ENCODE results near the gene AFAP1L1.
"Not testable (repeated sequence)": the region's sequence is repeated elsewhere in the genome, so short reads cannot be mapped to it uniquely, and the experiment has no call there.

Gene AFAP1L1

GRCh38 chr5:149271195-149271715, 404 bp upstream of the AFAP1L1 start:
- no peak for TF ChIP-seq ZNF274 (IDR thresholded peaks at IDR 0.05; ENCODE audit: low read depth, low read length)
- H3K4me3 ChIP-seq (ENCODE audit: low read length) = no peak overlapping the region; the same call in 1 of the 2 replicates

- H3K4me3 ChIP-seq (ENCODE audit: low read length) = not testable (repeated sequence)
Measured at GRCh38 chr5:149272781-149273180, 1.1 kb downstream of the AFAP1L1 start.

DNA sequence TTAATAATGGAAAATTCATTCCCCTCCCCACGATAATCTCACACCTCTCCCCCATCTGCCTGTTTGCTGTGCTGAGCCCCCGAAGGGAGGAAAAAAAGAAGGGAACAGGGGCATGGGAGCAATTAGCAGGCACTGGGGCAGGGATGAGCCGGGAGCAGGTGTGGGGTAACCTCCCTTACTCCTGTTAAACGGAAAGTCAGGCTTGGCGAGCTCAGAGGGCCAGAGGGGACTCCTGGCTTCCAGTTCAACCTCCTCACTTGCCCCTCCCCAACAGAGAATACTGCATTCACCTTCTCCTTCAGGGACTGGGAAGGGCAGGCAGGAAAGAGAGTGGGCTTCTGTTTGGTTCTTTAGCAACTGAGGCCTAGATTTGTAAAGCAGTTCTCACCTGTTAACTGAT, 1.6 kb downstream of the AFAP1L1 start:
- H3K4me3 ChIP-seq (ENCODE audit: low read length) = no peak overlapping the region

GRCh38 chr5:149273950-149274349, 2.3 kb downstream of the AFAP1L1 start:
- no peak overlapping the region for H3K4me3 ChIP-seq (ENCODE audit: low read length)
- TF ChIP-seq ZNF274 (IDR thresholded peaks at IDR 0.05; ENCODE audit: low read depth, low read length) = no peak

More for the DNA sequence above, 1.6 kb downstream of the AFAP1L1 start:
- no peak for TF ChIP-seq ZNF274 (IDR thresholded peaks at IDR 0.05; ENCODE audit: low read depth, low read length)

- TF ChIP-seq ZNF274 (IDR thresholded peaks at IDR 0.05; ENCODE audit: low read depth, low read length) = no peak
- no peak overlapping the region for H3K4me3 ChIP-seq (ENCODE audit: low read length)
Measured at GRCh38 chr5:149274939-149275338, 3.3 kb downstream of the AFAP1L1 start.

- no peak for TF ChIP-seq ZNF274 (IDR thresholded peaks at IDR 0.05; ENCODE audit: low read depth, low read length)
- no peak overlapping the region for H3K4me3 ChIP-seq (ENCODE audit: low read length)
Measured at GRCh38 chr5:149277801-149278200, 6.1 kb downstream of the AFAP1L1 start.

DNA sequence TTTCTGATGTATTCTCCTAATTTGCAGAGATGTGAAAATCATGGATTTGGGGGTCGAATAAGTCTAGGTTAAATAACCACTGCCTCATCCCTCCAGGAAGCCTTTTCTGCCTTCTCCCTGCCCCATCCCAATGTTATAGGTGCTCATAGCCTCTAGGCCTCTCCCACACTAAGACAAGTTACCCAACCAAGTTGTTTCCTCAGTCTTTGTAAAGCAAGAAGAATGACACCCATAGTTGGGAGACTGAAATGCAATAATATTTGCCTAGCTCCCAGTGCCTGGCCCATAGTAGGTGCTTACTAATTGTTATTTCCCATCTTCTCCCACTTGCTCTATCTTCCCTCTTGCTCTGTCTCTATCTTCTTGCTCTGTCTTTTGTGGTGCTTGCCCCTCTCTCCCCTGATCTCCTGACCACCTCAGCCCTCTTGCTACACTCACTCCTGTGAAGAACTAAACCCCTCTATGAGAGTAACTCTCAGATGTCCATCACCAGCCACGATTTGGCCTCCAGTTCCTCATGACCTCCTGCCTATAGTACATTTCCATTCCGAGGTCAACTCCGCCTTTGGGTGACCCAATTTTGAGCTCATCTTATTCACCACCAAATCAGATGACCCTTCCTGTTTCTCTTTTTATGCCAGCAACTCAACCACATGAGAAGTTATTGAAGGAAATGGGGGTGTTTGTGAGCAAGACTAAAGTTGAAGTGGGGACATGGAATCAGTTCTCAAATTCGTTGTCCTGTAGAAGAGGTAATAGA, 7.0 kb downstream of the AFAP1L1 start:
- no peak overlapping the region for H3K4me3 ChIP-seq (ENCODE audit: low read length)
- no peak for TF ChIP-seq ZNF274 (IDR thresholded peaks at IDR 0.05; ENCODE audit: low read depth, low read length)

DNA sequence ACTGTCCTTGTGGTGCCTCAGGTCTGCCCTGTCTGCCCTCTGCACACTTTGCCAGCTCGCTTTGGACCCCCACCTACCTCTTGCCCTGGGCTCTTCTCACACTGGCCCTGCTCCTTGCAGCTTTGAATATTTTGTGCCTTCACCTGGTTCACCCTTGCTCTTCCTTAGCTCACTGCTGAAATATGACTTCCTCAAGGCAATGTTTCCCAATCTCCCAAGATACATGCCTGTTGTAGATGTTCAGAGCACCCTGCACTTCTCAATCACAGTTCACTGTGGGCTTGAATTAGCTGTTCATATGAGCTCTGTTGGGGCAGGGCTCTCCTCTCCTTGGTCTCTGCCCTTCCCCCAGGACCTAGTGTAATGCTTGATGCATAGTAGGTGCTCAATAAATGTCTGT, 8.0 kb downstream of the AFAP1L1 start:
- H3K4me3 ChIP-seq (ENCODE audit: low read length) = no peak overlapping the region
- no peak for TF ChIP-seq ZNF274 (IDR thresholded peaks at IDR 0.05; ENCODE audit: low read depth, low read length)

GRCh38 chr5:149280124-149280523, 8.5 kb downstream of the AFAP1L1 start:
- H3K4me3 ChIP-seq (ENCODE audit: low read length) = no peak overlapping the region
- no peak for TF ChIP-seq ZNF274 (IDR thresholded peaks at IDR 0.05; ENCODE audit: low read depth, low read length)

DNA sequence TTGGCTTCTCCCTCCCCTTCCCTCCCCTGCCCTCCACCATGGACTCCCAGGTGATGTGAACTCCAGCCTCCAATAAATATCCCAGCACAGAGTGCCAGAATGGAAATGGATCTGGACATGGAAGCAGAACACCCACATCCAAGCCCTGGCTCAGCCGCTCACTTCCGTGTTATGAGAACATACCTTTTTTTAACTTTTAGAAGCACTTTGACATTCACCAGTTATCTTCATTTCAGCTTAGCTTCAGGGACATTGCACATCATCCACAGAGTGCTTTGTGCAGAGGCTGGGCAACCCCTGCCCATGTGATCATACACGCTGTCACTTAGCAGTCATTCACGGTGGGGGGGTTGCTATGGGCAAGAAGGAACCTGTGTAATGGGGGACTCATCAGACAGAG, 9.1 kb downstream of the AFAP1L1 start:
- no peak overlapping the region for H3K4me3 ChIP-seq (ENCODE audit: low read length)
- no peak for TF ChIP-seq ZNF274 (IDR thresholded peaks at IDR 0.05; ENCODE audit: low read depth, low read length)

DNA sequence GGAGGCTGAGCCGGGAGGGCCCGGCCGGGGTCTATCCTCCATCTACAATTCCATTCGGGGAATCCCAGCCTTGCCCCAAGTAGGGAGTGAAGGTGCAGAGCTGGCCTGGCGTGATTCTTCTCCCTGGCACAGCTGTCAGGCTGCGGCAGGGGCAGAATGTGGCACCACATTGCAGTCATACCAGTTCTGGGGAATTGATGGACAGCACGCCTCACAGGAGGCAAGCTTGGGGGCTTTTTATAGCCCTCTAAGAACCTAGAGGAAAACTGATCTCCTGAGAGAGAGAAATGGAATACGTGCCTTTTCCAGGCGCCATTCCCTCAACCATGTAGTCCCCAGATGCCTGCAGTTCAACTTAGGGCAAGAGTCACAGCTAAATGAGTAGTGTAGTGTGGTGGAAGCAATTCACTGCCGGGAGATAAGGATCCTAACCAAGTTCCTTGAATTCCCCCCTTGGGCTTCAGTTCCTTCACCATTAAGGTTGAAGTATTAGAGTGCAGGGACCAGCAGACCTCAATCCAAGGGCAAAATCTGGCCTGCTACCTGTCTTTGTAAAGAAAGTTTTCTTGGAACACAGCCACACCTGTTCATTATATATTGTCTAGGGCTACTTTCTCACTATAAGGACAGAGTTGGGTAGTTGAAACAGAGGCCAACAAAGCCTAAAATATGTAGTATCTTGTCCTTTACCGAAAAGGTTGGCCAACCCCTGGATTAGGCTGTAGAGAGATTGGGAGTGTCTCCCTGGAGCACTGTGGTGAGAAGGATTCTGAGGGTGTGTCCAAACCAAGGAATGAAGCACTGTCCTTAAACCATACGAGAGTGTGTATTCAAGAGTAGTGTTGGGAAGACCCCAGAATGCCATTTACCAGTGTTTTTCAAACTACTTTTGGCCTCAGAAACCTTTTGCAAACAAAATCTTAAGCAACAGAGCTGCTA, 10.6 kb downstream of the AFAP1L1 start:
- TF ChIP-seq ZNF274 (IDR thresholded peaks at IDR 0.05; ENCODE audit: low read depth, low read length) = no peak

GRCh38 chr5:149282966-149283332, 11.3 kb downstream of the AFAP1L1 start:
- TF ChIP-seq ZNF274 (IDR thresholded peaks at IDR 0.05; ENCODE audit: low read depth, low read length) = no peak
- H3K4me3 ChIP-seq (ENCODE audit: low read length) = no peak overlapping the region

More for the DNA sequence above, 10.6 kb downstream of the AFAP1L1 start:
- no peak overlapping the region for H3K4me3 ChIP-seq (ENCODE audit: low read length)

- TF ChIP-seq ZNF274 (IDR thresholded peaks at IDR 0.05; ENCODE audit: low read depth, low read length) = no peak
- no peak overlapping the region for H3K4me3 ChIP-seq (ENCODE audit: low read length)
Measured at GRCh38 chr5:149283626-149284480, 12.2 kb downstream of the AFAP1L1 start.

DNA sequence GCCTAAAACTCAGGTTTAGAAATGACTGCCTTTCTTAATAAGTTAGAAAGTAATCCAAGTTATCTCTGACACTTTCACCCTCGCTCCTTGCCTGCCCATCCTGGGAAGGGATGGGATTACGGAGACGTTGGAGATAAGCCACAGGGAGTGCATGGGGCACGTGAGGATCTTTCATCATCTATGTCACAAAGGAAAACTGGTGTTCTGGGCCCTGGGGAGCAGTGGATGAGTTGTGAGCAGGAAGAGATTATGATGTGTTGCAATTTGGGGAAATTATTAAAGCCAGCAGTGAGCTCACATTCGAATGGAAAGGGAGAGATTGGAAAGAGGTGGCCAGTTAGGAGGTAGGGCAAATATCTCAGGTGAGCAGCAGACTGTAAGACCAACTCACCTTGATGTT, 12.8 kb downstream of the AFAP1L1 start:
- H3K4me3 ChIP-seq (ENCODE audit: low read length) = no peak overlapping the region

More for the DNA sequence above, 12.8 kb downstream of the AFAP1L1 start:
- no peak for TF ChIP-seq ZNF274 (IDR thresholded peaks at IDR 0.05; ENCODE audit: low read depth, low read length)
